HCT116 (cell line): ENCODE data around the gene RAB3C.

Experiments used
- ELF1 ChIP-seq: IDR thresholded peaks from 2 replicates; pipeline ENCODE4 v1.6.1; 2012; ENCODE audit warnings: low read depth, borderline replicate concordance
- EZH2 ChIP-seq: fragments of 200-600 bp; sonication (generic); IDR thresholded peaks from 2 replicates; pipeline ENCODE4 v1.6.1; 2017; ENCODE audit warnings: antibody characterized with exemption, mixed run types
- POLR2AphosphoS5 ChIP-seq: IDR thresholded peaks from 2 replicates; pipeline ENCODE4 v1.6.1; 2011; ENCODE audit warnings: mild to moderate bottlenecking, low read depth, low read length, moderate library complexity
- RAD21 ChIP-seq: IDR thresholded peaks from 2 replicates; pipeline ENCODE4 v1.6.1; 2012; ENCODE audit warnings: low read depth, mild to moderate bottlenecking
- SIN3A ChIP-seq: IDR thresholded peaks from 2 replicates; pipeline ENCODE4 v1.6.1; 2012; ENCODE audit warnings: low read depth
- SP1 ChIP-seq: IDR thresholded peaks from 2 replicates; pipeline ENCODE4 v1.6.1; 2012; ENCODE audit warnings: low read depth
- TF ChIP-seq, protein P1 (sequence below), 3 experiments: fragments of 200-600 bp in 1 of 3; sonication (generic) in 1 of 3; IDR thresholded peaks in 2 of 3; conservative IDR thresholded peaks in 1 of 3; 2 replicates each; pipeline ENCODE4 v1.5.1; 2012 to 2017; ENCODE audit warnings: low read depth in 2 of 3, low read length in 2 of 3, antibody characterized with exemption in 1 of 3, borderline replicate concordance in 1 of 3, control low read depth in 1 of 3, mild to moderate bottlenecking in 1 of 3, mixed read lengths in 1 of 3, mixed run types in 1 of 3, moderate library complexity in 1 of 3; ENCODE audit not compliant: insufficient read depth in 1 of 3
- TF ChIP-seq, protein P2 (sequence below): IDR thresholded peaks from 2 replicates; pipeline ENCODE4 v1.6.1; 2012

DNA sequence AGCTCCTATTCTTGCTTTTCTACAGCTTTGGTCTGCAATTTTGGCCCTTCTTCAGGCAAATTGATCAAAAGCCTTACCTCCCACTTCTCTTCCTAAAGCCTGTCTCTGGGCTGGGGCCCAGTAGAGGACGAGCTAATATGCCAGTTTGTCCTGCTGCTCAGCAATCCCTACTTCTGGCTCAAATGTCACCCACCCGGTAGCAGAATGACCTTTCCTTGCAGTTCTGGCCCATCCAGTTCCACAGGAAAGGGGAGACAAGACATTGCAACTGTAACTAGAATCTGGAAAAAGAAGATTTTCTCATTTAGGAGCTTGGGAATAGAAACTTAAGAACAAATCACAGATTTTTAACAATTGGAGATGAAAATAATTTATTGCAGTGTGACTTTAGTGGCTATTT is 261.5 kb downstream of the RAB3C start:
- TF ChIP-seq, protein P1, sequence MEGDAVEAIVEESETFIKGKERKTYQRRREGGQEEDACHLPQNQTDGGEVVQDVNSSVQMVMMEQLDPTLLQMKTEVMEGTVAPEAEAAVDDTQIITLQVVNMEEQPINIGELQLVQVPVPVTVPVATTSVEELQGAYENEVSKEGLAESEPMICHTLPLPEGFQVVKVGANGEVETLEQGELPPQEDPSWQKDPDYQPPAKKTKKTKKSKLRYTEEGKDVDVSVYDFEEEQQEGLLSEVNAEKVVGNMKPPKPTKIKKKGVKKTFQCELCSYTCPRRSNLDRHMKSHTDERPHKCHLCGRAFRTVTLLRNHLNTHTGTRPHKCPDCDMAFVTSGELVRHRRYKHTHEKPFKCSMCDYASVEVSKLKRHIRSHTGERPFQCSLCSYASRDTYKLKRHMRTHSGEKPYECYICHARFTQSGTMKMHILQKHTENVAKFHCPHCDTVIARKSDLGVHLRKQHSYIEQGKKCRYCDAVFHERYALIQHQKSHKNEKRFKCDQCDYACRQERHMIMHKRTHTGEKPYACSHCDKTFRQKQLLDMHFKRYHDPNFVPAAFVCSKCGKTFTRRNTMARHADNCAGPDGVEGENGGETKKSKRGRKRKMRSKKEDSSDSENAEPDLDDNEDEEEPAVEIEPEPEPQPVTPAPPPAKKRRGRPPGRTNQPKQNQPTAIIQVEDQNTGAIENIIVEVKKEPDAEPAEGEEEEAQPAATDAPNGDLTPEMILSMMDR (IDR thresholded peaks at IDR 0.05 in 2 of 3, conservative IDR thresholded peaks at IDR 0.05 in 1 of 3; ENCODE audit: borderline replicate concordance in 1 of 3, insufficient read depth in 1 of 3, low read depth in 2 of 3, low read length in 2 of 3): no peak
- TF ChIP-seq EZH2 (no peak), POLR2AphosphoS5 (no peak), SIN3A (no peak), ELF1 (no peak), SP1 (no peak), RAD21 (no peak)
- TF ChIP-seq, protein P2, sequence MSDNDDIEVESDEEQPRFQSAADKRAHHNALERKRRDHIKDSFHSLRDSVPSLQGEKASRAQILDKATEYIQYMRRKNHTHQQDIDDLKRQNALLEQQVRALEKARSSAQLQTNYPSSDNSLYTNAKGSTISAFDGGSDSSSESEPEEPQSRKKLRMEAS: no peak
